Measurements from ENCODE around the gene PCNT. TPM values are rescaled to one million over a fixed set of nuclear protein-coding genes. Genes with fewer than 3 reads are reported as not detected.

PCNT gene
- total RNA-seq, 1 experiment from 2014 or later = 39.6 TPM

DNA sequence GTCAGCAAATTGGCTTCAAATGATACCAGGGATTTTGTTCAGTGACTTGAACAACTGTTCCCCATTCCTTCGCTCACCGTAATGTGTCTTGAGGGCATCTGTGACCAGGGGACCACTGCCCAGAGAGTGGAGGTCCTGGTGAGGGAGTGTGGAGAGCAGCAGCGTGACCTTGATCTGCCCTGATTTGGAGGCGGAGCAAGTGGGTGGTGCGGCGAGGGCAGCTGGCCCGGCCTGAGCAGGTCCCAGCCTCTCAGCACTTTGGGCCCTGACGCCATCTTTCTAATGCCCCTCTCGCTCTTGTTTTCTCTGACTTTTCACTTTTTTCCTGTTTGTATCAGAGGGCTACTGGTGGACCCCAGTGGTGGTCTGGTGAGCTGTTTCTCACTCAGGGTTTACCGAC, 165.8 kb downstream of the PCNT start:
- no peak overlapping the region for H2BK12ac ChIP-seq (ENCODE audit: insufficient read length, low read depth, low read length)
- no peak overlapping the region for H3K56ac ChIP-seq (ENCODE audit: insufficient read length, low read depth, low read length)
- no peak overlapping the region for H3K14ac ChIP-seq (ENCODE audit: insufficient read depth, low read length)
- no peaks in the 10 kb centered on the region for H3K4me1 ChIP-seq (ENCODE audit: insufficient read depth, low read length)
- H2BK5ac ChIP-seq (ENCODE audit: insufficient read length, low read length) = no peak overlapping the region
- no peak overlapping the region for H3K27ac ChIP-seq (ENCODE audit: insufficient read length, low read depth, low read length)
- H2BK15ac ChIP-seq (ENCODE audit: low read depth, low read length) = no peak overlapping the region
- H3T11ph ChIP-seq (ENCODE audit: low read length) = no peak overlapping the region
- H3K79me2 ChIP-seq (ENCODE audit: insufficient read depth, low read length) = no peaks in the 10 kb centered on the region
- Mint-ChIP-seq H3K27me3 (ENCODE audit: low read depth) (no peaks in the 10 kb centered on the region), H3K4me1 (peaks cover 3 to 4% of the 10 kb centered on the region in 2 experiments; a peak in 1 of 4 replicates), H3K27ac (no peak overlapping the region; a peak in 2 of 7 replicates), H3K9me3 (no peaks in the 10 kb centered on the region), H3K36me3 (ENCODE audit: insufficient read depth in 1 of 3, low read depth in 3 of 3) (peaks cover 3 to 20% (median 16%) of the 10 kb centered on the region in 3 experiments; a peak in 6 of 7 replicates), H3K4me3 (no peak overlapping the region)
- H2BK120ac ChIP-seq (ENCODE audit: low read depth, low read length, poor library complexity, severe bottlenecking) = no peak overlapping the region
- H2AFZ ChIP-seq (ENCODE audit: low read length) = no peak overlapping the region
- H2BK20ac ChIP-seq (ENCODE audit: low read depth, low read length, poor library complexity, severe bottlenecking) = no peak overlapping the region
- no peaks in the 10 kb centered on the region for H3K9me3 ChIP-seq (ENCODE audit: control insufficient read depth, low read depth, low read length)
- WGBS (ENCODE audit: extremely low coverage, insufficient read length, low lambda C conversion rate) = no CpG with 5 or more reads among the region's 10 CpGs
- H3K18ac ChIP-seq (ENCODE audit: insufficient read length, low read depth, low read length) = no peak overlapping the region
- no peak overlapping the region for H3K9ac ChIP-seq (ENCODE audit: extremely low read depth, insufficient read length, low read length)
- H3K23me2 ChIP-seq (ENCODE audit: insufficient read length, low read depth, low read length, poor library complexity, severe bottlenecking) = no peaks in the 10 kb centered on the region
- H4K91ac ChIP-seq (ENCODE audit: insufficient read length, low read depth, low read length) = no peak overlapping the region
- H3K23ac ChIP-seq (ENCODE audit: insufficient read length, low read depth, low read length) = no peak overlapping the region
- no peak overlapping the region for H4K8ac ChIP-seq (replicated peaks; ENCODE audit: insufficient read length, low read depth, low read length)
- H3K79me1 ChIP-seq (ENCODE audit: insufficient read depth, low read depth, low read length, poor library complexity, severe bottlenecking) = no peaks in the 10 kb centered on the region
- H4K5ac ChIP-seq (ENCODE audit: insufficient read length, low read depth, low read length) = no peak overlapping the region
- H4K20me1 ChIP-seq (ENCODE audit: control insufficient read depth, insufficient read depth, insufficient read length) = no peaks in the 10 kb centered on the region
- no peaks in the 10 kb centered on the region for H3K27me3 ChIP-seq (ENCODE audit: insufficient read depth, low read length)
- DNase-seq = no peak
- no peak overlapping the region for H3K4ac ChIP-seq (ENCODE audit: low read depth, low read length)
- TF ChIP-seq, protein P1, sequence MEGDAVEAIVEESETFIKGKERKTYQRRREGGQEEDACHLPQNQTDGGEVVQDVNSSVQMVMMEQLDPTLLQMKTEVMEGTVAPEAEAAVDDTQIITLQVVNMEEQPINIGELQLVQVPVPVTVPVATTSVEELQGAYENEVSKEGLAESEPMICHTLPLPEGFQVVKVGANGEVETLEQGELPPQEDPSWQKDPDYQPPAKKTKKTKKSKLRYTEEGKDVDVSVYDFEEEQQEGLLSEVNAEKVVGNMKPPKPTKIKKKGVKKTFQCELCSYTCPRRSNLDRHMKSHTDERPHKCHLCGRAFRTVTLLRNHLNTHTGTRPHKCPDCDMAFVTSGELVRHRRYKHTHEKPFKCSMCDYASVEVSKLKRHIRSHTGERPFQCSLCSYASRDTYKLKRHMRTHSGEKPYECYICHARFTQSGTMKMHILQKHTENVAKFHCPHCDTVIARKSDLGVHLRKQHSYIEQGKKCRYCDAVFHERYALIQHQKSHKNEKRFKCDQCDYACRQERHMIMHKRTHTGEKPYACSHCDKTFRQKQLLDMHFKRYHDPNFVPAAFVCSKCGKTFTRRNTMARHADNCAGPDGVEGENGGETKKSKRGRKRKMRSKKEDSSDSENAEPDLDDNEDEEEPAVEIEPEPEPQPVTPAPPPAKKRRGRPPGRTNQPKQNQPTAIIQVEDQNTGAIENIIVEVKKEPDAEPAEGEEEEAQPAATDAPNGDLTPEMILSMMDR (conservative IDR thresholded peaks at IDR 0.05) = no peak
- H3K4me2 ChIP-seq (ENCODE audit: insufficient read depth, insufficient read length, low read length) = no peak overlapping the region
- H2AK5ac ChIP-seq (ENCODE audit: insufficient read length, low read length) = no peak overlapping the region

Data from H9 (cell line).